HCT116 (cell line): ENCODE data around the gene RAB40AL. TPM values are rescaled to one million over a fixed set of nuclear protein-coding genes. Genes with fewer than 3 reads are reported as not detected.
"Not testable (repeated sequence)": the region's sequence is repeated elsewhere in the genome, so short reads cannot be mapped to it uniquely, and the experiment has no call there.

ENCODE experiments used
- ATAC-seq: fragments of 200-7000 bp; cut with Tn5 transposase; 2 replicates; pipeline ENCODE4 v1.9.1; 2020; ENCODE audit warnings: mild to moderate bottlenecking, moderate library complexity
- BruUV-seq: library from RNA; stranded (reverse); fragments of 400-500 nt; replicated peaks from 2 replicates; lab custom pipeline; 2021; lab: Mats Ljungman, UMichigan
- CTCF ChIA-PET: fragments of 300-600 bp; sonication (Branson Sonifier 250); formaldehyde crosslinking; loops from one replicate; lab custom pipeline; 2021; ENCODE audit warnings: antibody characterized with exemption; lab: Charles Lee
- POLR2A ChIA-PET: fragments of 300-600, 350-600 bp; sonication (Branson Sonifier 250); formaldehyde crosslinking; loops from one replicate; lab custom pipeline; 2021; ENCODE audit warnings: antibody characterized with exemption; lab: Charles Lee
- RAD21 ChIA-PET, 2 experiments: fragments of 300-600 bp; sonication (Branson Sonifier 250); formaldehyde crosslinking; loops; one replicate each; lab custom pipeline; 2023; ENCODE audit warnings: low total read pairs in 2 of 2; ENCODE audit not compliant: uncharacterized antibody in 2 of 2, unreplicated experiment in 2 of 2, low non-redundant PET in 1 of 2; lab: Charles Lee
- DNase-seq: peaks from one replicate; pipeline ENCODE4 v3.0.0-alpha.2; 2010; ENCODE audit warnings: low read depth, low spot score
- H2AFZ ChIP-seq: fragments of 200-600 bp; shearing (Covaris generic), sonication (generic); 2 replicates; pipeline ENCODE4 v1.6.1; 2017; ENCODE audit warnings: low read depth, mixed run types, mixed read lengths, antibody characterized with exemption, low read length; ENCODE audit not compliant: poor library complexity, severe bottlenecking
- H3K27ac ChIP-seq: 2 replicates; pipeline ENCODE4 v1.5.1; 2012; ENCODE audit warnings: low read depth, low read length
- H3K27me3 ChIP-seq: fragments of 200-600 bp; sonication (generic); 2 replicates; pipeline ENCODE4 v1.6.1; 2016; ENCODE audit warnings: mixed run types, low read length, mixed read lengths; ENCODE audit not compliant: insufficient read depth
- H3K36me3 ChIP-seq, 2 experiments: fragments of 200-500 bp in 1 of 2; fragments of 200-600 bp in 1 of 2; sonication (Bioruptor generic) in 1 of 2; sonication (generic) in 1 of 2; 2 replicates each; pipeline versions ENCODE4 v1.5.1 to v1.6.1; 2014 to 2016; ENCODE audit warnings: low read length in 2 of 2, inconsistent platforms in 1 of 2, mixed read lengths in 1 of 2, mixed run types in 1 of 2; ENCODE audit not compliant: insufficient read depth in 2 of 2, control insufficient read depth in 1 of 2
- H3K4me1 ChIP-seq, 2 experiments: fragments of 200-600 bp in 1 of 2; sonication (generic) in 1 of 2; 2 replicates each; pipeline versions ENCODE4 v1.5.1 to v1.6.1; 2012 to 2017; ENCODE audit warnings: low read length in 2 of 2, inconsistent platforms in 1 of 2, mild to moderate bottlenecking in 1 of 2, mixed read lengths in 1 of 2, mixed run types in 1 of 2, moderate library complexity in 1 of 2; ENCODE audit not compliant: insufficient read depth in 2 of 2, control insufficient read depth in 1 of 2
- H3K4me2 ChIP-seq: fragments of 200-600 bp; sonication (generic); 2 replicates; pipeline ENCODE4 v1.6.1; 2017; ENCODE audit warnings: mixed run types, low read length, mixed read lengths
- H3K4me3 ChIP-seq, 2 experiments: fragments of 200-600 bp in 1 of 2; sonication (generic) in 1 of 2; replicated peaks in 1 of 2; 2 replicates each; pipeline ENCODE4 v1.5.1; 2011 to 2016; ENCODE audit warnings: low read length in 2 of 2, control low read depth in 1 of 2, low read depth in 1 of 2, mild to moderate bottlenecking in 1 of 2, mixed read lengths in 1 of 2, mixed run types in 1 of 2
- H3K79me2 ChIP-seq: fragments of 200-600 bp; sonication (generic); 2 replicates; pipeline ENCODE4 v1.6.1; 2017; ENCODE audit warnings: mild to moderate bottlenecking, mixed run types, low read length, moderate library complexity, mixed read lengths; ENCODE audit not compliant: insufficient read depth
- H3K9ac ChIP-seq: fragments of 200-600 bp; sonication (generic); 2 replicates; pipeline ENCODE4 v1.6.1; 2016; ENCODE audit warnings: low read length, mixed read lengths
- H3K9me2 ChIP-seq: fragments of 200-600 bp; sonication (generic), shearing (Covaris generic); 2 replicates; pipeline ENCODE4 v1.6.1; 2017; ENCODE audit warnings: mixed run types, mild to moderate bottlenecking, moderate library complexity; ENCODE audit not compliant: insufficient read depth
- H3K9me3 ChIP-seq, 2 experiments: fragments of 200-500 bp in 1 of 2; fragments of 200-600 bp in 1 of 2; sonication (Bioruptor generic) in 1 of 2; sonication (generic) in 1 of 2; 2 replicates each; pipeline ENCODE4 v1.6.1; 2014 to 2017; ENCODE audit warnings: low read length in 2 of 2, mixed read lengths in 2 of 2, inconsistent platforms in 1 of 2, low read depth in 1 of 2, mild to moderate bottlenecking in 1 of 2, mixed run types in 1 of 2, moderate library complexity in 1 of 2; ENCODE audit not compliant: control insufficient read depth in 1 of 2, insufficient read depth in 1 of 2
- H4K20me1 ChIP-seq: fragments of 200-600 bp; sonication (generic), shearing (Covaris generic); 2 replicates; pipeline ENCODE4 v1.6.1; 2017; ENCODE audit warnings: mixed run types, mild to moderate bottlenecking, moderate library complexity; ENCODE audit not compliant: insufficient read depth
- CEBPB ChIP-seq: IDR thresholded peaks from 2 replicates; pipeline ENCODE4 v1.6.1; 2012; ENCODE audit warnings: low read depth
- FOSL1 ChIP-seq: IDR thresholded peaks from 2 replicates; pipeline ENCODE4 v1.6.1; 2012; ENCODE audit warnings: low read depth
- POLR2A ChIP-seq: IDR thresholded peaks from 2 replicates; pipeline ENCODE4 v1.7.0; 2011; ENCODE audit warnings: borderline replicate concordance; ENCODE audit not compliant: insufficient read depth, insufficient read length; ENCODE audit errors: extremely low read depth
- RAD21 ChIP-seq: IDR thresholded peaks from 2 replicates; pipeline ENCODE4 v1.6.1; 2012; ENCODE audit warnings: low read depth, mild to moderate bottlenecking
- SIN3A ChIP-seq: IDR thresholded peaks from 2 replicates; pipeline ENCODE4 v1.6.1; 2012; ENCODE audit warnings: low read depth
- YY1 ChIP-seq: IDR thresholded peaks from 2 replicates; pipeline ENCODE4 v1.6.1; 2011; ENCODE audit warnings: low read length, low read depth, moderate library complexity, mild to moderate bottlenecking; ENCODE audit not compliant: insufficient replicate concordance; ENCODE audit errors: extremely low read depth
- intact Hi-C: fragments of 100-400 bp; cut with micrococcal nuclease; formaldehyde crosslinking; loops from 2 replicates; pipeline ENCODE4 v1.10.0; 2022
- total RNA-seq: library from RNA; stranded (reverse); gene quantifications from one replicate; pipeline ENCODE4 v1.2.1, GENCODE V29; 2021; ENCODE audit not compliant: unreplicated experiment
- TF ChIP-seq, protein P1 (sequence below): IDR thresholded peaks from 2 replicates; pipeline ENCODE4 v1.6.1; 2012; ENCODE audit warnings: low read depth
- TF ChIP-seq, protein P2 (sequence below): IDR thresholded peaks from 2 replicates; pipeline ENCODE4 v1.6.1; 2012
- TF ChIP-seq, protein P3 (sequence below), 3 experiments: fragments of 200-600 bp in 1 of 3; sonication (generic) in 1 of 3; IDR thresholded peaks in 2 of 3; conservative IDR thresholded peaks in 1 of 3; 2 replicates each; pipeline ENCODE4 v1.5.1; 2012 to 2017; ENCODE audit warnings: low read depth in 2 of 3, low read length in 2 of 3, antibody characterized with exemption in 1 of 3, borderline replicate concordance in 1 of 3, control low read depth in 1 of 3, mild to moderate bottlenecking in 1 of 3, mixed read lengths in 1 of 3, mixed run types in 1 of 3, moderate library complexity in 1 of 3; ENCODE audit not compliant: insufficient read depth in 1 of 3

The RAB40AL gene
- total RNA-seq, 1 experiment from 2014 or later, result 0.84 TPM

DNA sequence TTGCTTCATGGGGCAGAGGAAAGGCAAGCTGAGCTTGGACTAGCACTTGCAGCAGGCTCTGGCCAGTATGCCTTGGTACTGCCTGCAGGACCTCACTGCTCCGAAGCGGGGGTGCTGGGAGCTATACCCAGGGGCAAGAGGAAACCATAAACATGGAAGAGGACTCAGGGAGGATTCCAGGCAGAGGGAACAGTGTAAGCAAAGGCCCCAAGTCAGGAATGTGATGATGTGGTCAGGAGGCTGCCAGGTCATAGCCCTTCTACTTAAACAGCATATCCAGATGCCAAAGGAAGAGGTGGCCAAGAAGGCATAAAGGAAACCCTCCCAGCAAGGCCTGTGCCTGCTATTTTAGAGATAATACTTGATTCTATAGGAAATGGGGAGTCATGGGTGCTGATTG, 31.1 kb downstream of the RAB40AL start:
- BruUV-seq, result no TSS peak
- ChIA-PET POLR2A (no interaction called here), RAD21 (no interaction called here), CTCF (interaction anchor here (1.2 to 1.5 kb wide), 2 partner anchors 17 kb away, joined by 3 read pairs; no protein-coding TSS in a partner anchor)
- Histone ChIP-seq H3K4me2 (no peak overlapping the region), H2AFZ (no peak overlapping the region), H4K20me1 (no peaks in the 10 kb centered on the region), H3K36me3 (no peaks in the 10 kb centered on the region), H3K4me3 (no peak overlapping the region), H3K9ac (no peak overlapping the region), H3K79me2 (no peaks in the 10 kb centered on the region), H3K4me1 (no peaks in the 10 kb centered on the region), H3K9me3 (no peaks in the 10 kb centered on the region), H3K27me3 (no peaks in the 10 kb centered on the region), H3K9me2 (no peaks in the 10 kb centered on the region), H3K27ac (no peak overlapping the region)
- intact Hi-C loops, result no loop called here
- DNase-seq (no peak), ATAC-seq (no peak)
- TF ChIP-seq, protein P1, sequence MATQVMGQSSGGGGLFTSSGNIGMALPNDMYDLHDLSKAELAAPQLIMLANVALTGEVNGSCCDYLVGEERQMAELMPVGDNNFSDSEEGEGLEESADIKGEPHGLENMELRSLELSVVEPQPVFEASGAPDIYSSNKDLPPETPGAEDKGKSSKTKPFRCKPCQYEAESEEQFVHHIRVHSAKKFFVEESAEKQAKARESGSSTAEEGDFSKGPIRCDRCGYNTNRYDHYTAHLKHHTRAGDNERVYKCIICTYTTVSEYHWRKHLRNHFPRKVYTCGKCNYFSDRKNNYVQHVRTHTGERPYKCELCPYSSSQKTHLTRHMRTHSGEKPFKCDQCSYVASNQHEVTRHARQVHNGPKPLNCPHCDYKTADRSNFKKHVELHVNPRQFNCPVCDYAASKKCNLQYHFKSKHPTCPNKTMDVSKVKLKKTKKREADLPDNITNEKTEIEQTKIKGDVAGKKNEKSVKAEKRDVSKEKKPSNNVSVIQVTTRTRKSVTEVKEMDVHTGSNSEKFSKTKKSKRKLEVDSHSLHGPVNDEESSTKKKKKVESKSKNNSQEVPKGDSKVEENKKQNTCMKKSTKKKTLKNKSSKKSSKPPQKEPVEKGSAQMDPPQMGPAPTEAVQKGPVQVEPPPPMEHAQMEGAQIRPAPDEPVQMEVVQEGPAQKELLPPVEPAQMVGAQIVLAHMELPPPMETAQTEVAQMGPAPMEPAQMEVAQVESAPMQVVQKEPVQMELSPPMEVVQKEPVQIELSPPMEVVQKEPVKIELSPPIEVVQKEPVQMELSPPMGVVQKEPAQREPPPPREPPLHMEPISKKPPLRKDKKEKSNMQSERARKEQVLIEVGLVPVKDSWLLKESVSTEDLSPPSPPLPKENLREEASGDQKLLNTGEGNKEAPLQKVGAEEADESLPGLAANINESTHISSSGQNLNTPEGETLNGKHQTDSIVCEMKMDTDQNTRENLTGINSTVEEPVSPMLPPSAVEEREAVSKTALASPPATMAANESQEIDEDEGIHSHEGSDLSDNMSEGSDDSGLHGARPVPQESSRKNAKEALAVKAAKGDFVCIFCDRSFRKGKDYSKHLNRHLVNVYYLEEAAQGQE, result no peak
- TF ChIP-seq, protein P2, sequence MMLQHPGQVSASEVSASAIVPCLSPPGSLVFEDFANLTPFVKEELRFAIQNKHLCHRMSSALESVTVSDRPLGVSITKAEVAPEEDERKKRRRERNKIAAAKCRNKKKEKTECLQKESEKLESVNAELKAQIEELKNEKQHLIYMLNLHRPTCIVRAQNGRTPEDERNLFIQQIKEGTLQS, result no peak
- no peak for TF ChIP-seq CEBPB
- TF ChIP-seq FOSL1, result no peak
- TF ChIP-seq, protein P3, sequence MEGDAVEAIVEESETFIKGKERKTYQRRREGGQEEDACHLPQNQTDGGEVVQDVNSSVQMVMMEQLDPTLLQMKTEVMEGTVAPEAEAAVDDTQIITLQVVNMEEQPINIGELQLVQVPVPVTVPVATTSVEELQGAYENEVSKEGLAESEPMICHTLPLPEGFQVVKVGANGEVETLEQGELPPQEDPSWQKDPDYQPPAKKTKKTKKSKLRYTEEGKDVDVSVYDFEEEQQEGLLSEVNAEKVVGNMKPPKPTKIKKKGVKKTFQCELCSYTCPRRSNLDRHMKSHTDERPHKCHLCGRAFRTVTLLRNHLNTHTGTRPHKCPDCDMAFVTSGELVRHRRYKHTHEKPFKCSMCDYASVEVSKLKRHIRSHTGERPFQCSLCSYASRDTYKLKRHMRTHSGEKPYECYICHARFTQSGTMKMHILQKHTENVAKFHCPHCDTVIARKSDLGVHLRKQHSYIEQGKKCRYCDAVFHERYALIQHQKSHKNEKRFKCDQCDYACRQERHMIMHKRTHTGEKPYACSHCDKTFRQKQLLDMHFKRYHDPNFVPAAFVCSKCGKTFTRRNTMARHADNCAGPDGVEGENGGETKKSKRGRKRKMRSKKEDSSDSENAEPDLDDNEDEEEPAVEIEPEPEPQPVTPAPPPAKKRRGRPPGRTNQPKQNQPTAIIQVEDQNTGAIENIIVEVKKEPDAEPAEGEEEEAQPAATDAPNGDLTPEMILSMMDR (IDR thresholded peaks at IDR 0.05 in 2 of 3, conservative IDR thresholded peaks at IDR 0.05 in 1 of 3; ENCODE audit: borderline replicate concordance in 1 of 3, insufficient read depth in 1 of 3, low read depth in 2 of 3, low read length in 2 of 3), result no peak
- no peak for TF ChIP-seq YY1
- TF ChIP-seq SIN3A, result no peak
- TF ChIP-seq RAD21, result no peak
- no peak for TF ChIP-seq POLR2A

DNA sequence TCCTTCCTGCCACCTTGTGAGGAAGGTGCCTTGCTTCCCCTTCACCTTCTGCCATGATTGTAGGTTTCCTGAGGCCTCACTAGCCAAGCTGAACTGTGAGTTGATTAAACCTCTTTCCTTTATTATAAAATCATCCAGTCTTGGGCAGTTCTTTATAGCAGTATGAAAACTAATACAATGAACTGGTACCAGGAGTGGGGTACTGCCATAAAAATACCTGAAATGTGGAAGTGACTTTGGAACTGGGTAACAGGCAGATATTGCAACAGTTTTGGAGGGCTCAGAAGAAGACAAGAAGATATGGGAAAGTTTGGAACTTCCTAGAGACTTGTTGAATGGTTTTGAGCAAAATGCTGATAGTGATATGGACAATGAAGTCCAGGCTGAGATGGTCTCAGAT, 34.5 kb downstream of the RAB40AL start:
- H4K20me1 ChIP-seq, H3K79me2 ChIP-seq, H3K4me2 ChIP-seq, H3K36me3 ChIP-seq, H3K27me3 ChIP-seq, H3K4me3 ChIP-seq, H2AFZ ChIP-seq, DNase-seq, BruUV-seq, H3K9me2 ChIP-seq, H3K27ac ChIP-seq, ATAC-seq, H3K9ac ChIP-seq, intact Hi-C loops, H3K4me1 ChIP-seq, RAD21 ChIA-PET, CTCF ChIA-PET, H3K9me3 ChIP-seq, POLR2A ChIA-PET: not testable (repeated sequence)
